ENCODE measurements around the gene HAUS8.
A peak's percentile ranks its signal among the peaks of the same experiment; 100 is the strongest.
"Not testable (repeated sequence)": the region's sequence is repeated elsewhere in the genome, so short reads cannot be mapped to it uniquely, and the experiment has no call there.

Gene HAUS8, protein sequence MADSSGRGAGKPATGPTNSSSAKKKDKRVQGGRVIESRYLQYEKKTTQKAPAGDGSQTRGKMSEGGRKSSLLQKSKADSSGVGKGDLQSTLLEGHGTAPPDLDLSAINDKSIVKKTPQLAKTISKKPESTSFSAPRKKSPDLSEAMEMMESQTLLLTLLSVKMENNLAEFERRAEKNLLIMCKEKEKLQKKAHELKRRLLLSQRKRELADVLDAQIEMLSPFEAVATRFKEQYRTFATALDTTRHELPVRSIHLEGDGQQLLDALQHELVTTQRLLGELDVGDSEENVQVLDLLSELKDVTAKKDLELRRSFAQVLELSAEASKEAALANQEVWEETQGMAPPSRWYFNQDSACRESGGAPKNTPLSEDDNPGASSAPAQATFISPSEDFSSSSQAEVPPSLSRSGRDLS

DNA sequence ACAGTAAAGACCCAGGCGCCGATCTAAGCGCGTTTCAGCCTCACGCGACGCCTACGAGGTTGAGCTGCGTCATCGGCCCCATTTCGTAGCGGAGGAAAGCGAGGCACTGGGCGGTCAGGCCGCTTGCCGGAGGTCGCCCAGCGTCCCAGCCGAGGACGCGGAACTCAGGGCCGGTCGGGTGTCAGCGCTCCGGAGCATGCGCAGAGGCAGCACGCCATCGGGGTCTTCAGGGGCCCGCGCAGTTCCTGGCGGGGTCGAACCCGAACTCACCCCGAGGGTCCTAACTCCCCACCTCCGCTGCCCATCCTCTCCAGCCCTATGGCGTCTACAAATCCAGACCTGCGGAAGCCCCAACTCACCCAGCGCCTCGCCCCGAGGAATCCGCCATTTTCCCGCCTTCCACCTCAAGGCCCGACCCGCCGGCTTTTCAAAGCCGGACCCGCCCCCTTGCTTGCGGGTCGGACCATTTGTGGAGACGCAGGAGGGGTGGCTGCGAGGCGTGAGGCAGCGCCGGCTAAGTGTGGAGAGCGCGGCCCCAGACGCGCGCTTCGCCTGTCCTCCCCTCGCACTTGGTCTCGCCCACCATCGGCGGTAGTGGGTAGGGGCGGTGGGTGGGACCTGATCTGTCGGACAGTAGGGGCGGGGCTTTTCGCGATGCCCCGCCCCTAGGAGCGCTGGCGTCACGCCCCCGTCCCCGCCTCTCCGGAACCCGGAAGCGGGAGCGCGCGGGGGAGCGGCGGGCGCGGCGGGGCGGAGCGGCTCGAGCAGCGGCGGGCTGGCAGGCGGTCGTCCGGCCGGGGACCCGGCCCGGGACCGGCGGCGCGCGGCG lies at the start of gene HAUS8, which contains the start of gene MYO9B:
HAUS8 (minus strand) TSS at position 418 of the 829 bp plus-strand sequence; CDS start at position 388, 30 bp downstream.
MYO9B (plus strand) TSS at position 743 of the 829 bp plus-strand sequence. CDS start 25,941 bp downstream, outside the sequence.
- peak; percentile 100 for DNase-seq (ENCODE audit: low spot score)

DNA sequence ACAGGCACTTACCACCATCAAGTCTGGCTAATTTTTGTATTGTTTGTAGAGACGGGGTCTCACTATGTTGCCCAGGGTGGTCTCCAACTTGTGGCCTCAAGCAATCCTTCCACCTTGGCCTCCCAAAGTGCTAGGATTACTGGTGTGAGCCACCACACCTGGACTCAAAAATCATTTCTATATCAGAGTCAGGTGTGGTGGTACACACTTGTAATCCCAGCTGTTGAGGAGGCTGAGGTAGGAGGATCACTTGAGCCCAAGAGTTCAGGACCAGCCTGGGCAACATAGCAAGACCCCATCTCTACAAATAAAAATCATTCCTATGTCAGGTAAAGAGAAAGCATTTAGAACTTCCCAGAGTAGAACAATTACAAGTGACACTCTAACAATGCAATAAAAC lies 48.8 kb upstream of the HAUS8 start:
- no peak for DNase-seq (ENCODE audit: low spot score)

DNA sequence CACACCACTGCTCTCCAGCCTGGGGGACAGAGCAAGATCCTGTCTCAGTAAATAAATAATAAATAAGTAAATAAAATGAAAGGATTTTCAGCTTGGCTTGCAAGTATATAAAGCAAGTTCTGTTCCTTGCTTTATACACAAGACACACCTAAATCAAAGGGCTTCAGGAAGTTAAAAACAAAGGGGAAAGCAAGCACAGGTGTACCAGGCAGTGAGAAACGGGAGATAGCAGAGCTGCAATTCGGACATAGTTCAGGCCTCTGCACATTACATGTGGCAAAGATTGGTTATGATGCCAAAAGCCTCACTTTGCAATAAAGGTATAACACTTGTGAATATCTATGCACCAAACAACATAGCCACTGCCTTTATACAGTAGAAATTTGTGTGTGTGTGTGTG lies 47.8 kb upstream of the HAUS8 start:
- no peak for DNase-seq (ENCODE audit: low spot score)

DNA sequence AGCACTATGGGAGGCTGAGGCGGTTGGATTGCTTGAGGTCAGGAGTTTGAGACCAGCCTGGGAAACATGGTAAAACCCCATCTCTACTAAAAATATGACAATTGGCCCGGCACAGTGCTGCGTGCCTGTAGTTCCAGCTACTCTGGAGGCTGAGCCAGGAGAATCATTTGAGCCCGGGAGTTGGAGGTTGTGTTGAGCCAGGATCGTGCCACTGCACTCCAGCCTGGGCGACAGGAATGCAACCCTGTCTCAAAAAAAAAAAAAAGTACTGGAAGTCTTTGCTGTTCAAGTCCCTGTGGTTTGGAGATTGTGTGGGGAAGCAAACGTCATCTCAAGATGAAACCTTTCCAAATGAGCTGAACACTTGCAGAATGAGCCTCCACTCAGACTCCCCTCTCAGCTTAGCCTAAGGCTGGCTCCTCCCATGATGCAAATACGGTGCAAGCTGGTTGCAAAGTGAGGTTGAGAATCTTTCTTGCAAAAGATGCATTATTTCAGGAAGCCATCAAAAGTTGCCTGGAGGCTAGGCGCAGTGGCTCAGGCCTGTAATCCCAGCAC lies 46.6 kb upstream of the HAUS8 start:
- DNase-seq (ENCODE audit: low spot score), result no peak

DNA sequence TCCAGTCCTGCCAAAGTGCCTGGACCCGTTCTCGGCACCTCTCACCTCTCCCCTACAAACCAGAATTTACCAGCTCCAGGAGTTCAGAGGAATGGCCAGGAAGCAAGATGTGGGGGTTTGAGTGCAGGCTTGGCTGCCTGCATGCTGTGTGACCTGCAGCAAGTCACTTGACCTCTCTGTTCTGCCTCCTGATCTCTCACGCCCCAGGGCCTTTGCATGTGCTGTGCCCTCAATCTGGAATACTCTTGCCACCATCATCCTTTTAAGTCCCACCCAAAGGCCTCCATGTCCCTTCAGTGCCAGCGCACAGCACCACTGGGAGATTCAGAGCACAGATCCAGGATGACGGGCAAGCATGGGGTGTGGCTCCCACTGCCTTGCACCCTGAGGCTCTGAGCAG lies 43.7 kb upstream of the HAUS8 start:
- no peak for DNase-seq (ENCODE audit: low spot score)

DNA sequence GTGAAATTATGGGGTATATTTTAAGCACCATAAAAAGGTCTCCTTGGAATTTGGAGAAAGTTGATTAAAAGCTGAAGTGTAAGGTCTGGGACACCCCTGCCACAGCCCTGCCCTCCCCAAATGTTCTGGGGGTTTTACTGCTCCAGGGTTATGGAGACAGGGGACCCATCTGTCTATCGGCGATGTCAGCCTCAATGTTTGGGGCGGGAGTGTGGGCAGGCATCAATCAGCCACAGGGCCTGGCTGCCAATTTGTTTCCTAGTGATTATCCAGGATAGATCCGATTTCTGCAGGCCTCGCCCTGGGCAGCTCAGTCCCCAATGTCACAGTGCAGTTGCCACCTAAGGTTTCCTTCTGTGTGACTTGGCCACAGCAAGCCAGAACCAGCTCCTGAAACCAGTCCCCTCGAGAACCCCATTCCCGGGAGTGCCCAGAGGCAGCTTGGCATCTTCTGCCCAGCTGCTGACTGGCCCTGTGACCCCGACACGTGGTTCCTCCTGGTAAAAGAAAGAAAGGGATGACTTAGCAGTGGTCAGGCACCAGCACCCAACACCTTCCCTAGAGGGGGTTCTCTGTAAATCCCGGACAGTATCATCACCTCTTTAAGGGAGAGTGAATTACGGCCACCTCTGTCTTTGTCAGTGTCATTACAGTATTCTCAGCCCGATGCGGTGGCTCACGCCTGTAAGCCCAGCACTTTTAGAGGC lies 41.9 kb upstream of the HAUS8 start:
- DNase-seq (ENCODE audit: low spot score), result no peak

DNA sequence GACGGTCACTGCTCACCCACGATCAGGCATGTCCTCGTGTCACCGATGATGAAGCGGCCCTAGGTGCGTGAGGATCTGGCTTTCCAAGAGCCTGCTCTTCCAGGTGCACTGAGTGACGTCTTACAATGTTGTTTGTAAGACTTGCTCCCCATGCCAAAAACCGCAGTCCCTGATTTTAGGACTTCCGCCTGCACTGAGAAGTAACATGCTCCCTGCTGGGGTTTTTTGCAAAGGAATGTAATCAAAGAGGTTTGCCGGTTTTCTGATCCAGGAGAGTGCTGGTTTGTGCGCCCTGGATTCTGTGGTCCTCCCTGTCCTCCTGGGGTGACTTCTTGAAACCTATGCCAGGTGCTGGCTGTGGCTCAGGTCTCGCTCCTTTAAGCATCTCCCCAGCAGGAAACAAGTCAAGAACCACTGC lies 39.2 kb upstream of the HAUS8 start:
- no peak for DNase-seq (ENCODE audit: low spot score)

DNA sequence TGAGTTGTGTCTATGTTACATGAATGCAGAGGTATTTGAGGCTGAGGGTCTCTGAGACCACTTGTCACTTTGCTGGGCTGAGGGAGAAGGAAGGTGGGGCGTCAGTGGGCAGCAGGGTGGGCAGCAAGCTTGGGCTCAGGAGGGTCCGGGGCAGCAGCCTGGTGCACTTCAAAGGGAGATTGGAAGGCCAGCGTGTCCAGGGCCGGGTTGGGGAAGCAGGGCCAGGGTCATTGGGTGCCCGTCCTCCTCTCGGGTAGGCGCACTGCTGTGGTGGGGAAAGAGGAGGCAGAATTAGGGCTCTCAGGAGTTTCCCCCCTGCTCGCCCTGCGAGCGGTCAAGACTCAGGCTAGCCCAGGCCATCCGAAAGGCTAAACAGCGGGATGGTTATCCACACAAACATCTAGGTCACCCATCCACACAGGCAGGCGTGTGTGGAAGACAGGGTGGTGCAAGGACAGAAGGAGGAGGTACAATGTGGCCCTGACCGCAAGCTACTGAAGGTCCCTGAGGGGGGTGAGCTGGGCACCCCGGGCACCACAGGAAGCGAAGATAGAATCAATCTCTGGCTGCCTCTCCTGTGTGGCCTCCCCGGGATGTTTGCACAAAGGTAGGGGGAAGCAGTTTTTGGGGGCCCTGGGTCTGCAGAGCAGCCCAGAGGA lies 38.0 kb upstream of the HAUS8 start:
- DNase-seq (ENCODE audit: low spot score), result no peak

DNA sequence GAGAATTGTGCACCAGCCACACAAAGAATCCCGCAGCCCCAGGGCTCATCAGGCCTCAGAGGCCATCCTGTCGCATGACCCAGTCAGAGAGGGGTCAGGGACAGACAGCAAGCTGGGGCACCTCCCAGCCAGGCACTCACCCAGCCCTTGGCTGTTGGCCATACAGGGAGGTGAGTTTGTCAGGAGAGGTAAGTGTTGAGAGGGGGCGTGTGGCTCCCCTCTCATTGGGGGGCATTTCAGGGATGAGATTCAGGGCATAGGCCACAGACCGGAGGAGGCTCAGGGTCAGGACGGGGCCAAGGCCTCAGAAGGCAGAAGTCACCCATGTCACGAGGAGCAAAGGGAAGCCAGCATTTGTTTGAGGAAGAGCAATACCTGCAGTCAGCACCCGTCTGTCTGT lies 37.4 kb upstream of the HAUS8 start:
- no peak for DNase-seq (ENCODE audit: low spot score)

DNA sequence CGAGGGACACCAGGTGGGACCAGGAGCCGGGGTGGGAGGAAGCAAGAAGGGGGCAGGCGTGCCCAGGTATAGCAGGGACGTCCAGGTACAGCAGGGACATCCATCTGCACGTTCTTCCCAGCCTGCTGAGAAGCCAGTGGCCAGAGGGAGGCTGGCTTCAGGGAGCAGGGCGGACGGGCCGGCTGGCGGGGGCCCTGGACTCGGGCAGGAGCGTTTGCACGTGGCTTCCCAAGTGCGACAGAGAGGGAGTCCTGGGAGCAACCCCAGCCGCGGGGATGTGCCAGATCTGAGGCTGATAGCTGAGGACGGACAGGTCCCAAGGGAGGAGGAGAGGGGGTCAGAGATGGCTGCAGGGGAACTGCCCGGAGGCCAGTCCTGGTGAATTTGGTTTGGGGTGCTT lies 37.0 kb upstream of the HAUS8 start:
- no peak for DNase-seq (ENCODE audit: low spot score)

DNA sequence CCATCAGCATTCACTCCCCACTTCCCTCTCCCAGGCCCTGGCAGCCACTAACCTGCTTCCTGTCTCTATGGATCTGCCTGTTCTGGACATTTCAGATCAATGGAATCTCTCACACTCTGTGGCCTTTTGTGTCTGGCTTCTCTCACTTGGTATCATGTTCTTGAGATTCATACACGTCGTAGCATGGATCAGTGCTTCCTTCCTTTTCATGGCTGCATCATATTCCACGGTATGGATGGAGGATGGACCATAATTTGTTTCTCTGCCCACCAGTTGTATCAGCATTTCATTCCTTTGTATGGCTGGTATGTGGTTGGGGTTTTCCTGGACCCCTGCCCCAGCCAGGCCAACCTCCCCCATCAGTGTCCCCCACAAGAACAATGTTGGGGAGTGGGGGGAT lies 36.5 kb upstream of the HAUS8 start:
- no peak for DNase-seq (ENCODE audit: low spot score)

DNA sequence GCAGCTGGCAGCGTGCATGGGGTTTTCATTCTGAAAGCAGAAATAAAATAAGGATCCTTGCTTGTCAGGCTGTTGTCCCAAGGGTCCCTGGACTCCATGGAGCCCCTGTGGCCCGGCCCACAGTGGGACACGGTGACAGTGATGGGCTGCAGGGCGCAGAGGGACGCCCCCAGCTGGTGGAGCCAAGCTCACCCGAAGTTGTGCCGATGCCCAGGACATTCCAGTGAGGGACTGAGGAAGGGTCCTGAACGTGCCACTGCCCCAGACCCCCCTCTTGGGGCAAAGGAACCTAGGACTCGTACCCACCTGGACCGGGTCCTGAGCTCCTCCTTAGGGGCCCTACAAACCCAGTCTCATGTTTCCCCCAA lies 35.3 kb upstream of the HAUS8 start:
- DNase-seq (ENCODE audit: low spot score), result no peak

DNA sequence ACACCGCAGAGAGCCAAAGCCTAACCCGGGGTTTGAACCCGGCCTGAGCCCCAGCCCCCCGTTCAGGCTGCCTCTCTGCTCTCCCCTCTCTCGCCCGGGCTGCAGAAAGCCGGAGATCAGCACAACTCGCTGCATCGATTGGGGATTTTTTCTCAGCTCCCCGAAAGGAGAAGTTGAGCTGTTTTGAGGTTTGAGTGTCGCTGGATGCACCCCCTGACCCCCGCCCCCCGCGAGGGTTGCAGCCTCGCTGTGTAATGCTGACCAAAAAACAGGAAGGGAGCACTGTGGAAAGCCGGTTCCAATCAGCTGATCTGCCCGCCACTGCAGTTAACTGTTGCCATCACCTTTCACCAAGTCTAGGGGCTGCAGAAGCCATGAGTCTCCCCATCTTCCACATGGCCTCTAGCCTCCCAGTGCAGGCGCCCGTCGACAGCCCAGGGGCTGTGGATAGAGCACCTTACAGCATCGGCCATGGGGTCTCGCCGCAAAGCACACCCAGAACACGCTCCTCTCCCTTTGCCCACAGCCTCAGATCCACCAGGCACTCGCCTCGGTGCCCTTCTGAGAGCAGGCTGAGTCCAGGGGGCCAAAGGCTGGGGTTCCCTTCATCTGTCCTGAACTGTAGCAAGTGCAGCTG lies 34.8 kb upstream of the HAUS8 start:
- DNase-seq (ENCODE audit: low spot score), result peak; percentile 14

DNA sequence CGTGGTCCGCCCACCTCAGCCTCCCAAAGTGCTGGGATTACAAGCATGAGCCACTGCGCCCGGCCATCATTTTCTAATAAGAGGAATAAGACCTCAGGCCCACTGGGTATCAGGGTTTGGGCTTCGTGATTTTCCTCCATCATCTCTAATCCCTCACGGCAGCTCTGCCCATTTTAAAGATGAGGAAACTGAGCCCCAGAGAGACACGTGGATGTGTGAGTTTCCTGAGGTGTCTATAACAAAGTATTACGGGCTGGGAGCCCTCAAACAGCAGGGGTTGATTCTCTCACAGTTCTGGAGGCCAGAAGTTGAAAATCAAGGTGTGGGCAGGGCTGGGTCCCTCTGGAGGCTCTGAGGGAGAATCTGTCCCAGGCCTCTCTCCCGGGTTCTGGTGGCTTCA lies 34.0 kb upstream of the HAUS8 start:
- no peak for DNase-seq (ENCODE audit: low spot score)

DNA sequence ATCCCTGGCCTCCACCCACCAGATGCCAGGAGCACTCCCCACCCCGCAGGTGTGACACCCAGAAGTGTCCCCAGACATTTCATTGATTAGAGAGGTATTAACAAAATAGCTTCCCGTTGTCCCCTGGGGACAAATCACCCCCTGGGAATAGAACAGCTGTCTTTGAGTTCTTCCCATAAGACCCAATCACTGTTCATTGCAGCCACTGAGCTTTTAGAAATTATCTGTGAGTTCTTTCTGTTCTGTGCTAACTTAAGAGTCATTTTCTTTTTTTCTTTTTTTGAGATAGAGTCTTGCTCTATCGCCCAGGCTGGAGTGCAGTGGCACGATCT lies 33.2 kb upstream of the HAUS8 start:
- DNase-seq (ENCODE audit: low spot score), result no peak

DNA sequence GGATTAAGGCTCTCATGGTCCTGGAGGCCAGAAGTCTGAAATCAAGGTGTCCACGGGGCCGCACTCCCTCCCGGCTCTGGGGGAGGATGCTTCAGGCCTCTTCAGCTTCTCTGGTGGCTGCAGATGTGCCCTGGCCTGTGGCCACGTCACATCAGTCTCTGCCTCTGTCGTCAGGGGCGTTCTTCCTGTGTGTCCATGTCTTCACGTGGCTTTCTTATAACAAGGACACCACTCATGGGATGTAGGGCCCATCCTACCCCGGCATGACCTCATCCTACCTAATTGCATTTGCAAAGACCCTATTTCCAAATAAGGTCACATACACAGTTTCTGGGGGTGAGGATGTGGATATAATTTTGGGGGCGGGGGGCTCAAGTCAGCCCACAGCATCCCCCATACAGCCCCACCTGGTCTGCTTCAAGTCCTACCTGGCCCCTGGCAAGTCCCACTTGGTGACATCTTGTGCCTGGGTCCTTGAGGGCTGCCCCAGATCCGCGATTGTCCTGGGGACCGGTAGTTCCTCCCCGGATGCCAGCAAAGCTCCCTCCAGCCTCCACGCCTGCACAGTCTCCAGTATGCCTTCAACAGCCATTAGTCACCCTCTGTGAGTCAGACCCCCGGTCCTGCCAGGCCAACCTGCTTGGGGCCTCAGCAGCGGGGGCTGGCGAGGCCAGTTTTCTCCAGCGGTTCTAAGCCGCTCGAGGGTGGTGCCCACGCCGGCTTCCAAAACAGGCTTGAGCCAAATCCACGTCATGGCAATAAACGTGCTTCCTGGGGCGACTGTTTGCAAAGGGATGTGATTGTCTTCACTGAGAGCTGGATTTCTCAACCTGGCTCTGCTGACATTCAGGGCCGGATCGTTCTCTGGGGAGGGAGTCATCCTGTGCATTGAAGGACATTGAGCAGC lies 32.5 kb upstream of the HAUS8 start:
- peak; percentile 20 for DNase-seq (ENCODE audit: low spot score)

DNA sequence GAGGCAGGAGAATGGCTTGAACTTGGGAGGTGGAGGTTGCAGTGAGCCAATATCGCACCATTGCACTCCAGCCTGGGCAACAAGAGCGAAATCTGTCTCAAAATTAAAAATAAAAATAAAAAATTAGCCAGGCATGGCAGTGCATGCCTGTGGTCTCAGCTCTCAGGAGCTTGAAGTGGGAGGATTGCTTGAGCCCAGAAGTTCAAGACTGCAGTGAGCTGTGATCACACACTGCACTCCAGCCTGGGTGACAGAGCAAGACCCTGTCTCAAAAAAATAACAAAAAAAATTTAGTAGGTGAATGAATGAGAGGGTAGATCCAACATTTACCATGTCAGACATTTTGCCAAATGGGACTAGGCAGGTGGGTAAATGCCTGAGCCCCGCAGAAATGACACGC lies 31.7 kb upstream of the HAUS8 start:
- DNase-seq (ENCODE audit: low spot score), result not testable (repeated sequence)

DNA sequence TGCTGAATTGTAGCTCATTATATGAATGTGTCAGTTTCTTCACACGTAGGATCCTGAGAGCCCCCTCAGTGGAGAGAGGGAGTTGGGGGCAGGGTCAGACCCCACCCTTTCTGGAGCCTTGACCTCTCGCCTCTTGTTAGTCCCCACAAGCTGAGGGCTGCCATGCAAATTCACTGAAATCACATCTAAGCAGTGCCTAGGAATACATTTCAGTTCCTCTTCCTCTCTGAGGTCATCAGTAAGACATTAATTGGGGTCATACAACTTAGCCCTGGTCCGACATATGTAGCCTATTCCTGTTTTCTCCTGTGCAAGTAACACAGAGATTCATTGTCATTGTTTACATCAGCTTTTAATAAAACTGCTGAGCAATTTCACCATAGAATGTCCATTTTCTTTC lies 30.3 kb upstream of the HAUS8 start:
- no peak for DNase-seq (ENCODE audit: low spot score)

DNA sequence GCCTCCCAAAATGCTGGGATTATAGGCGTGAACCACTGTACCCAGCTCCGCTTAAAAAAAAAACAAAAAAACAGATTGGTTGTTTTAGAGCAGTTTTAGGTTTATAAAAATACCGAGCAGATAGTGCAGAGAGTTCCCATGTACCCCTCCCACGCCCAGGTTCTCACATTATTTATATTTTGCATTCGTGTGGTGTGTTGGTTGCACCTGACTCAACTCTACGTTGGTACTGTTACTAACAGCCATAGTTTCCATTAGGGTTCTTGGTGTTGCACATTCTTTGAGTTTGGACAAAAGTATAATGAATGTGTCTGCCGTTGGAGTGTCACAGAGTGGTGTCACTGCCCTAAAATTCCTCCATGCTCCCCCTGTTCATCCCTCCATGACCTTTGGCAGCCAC lies 29.4 kb upstream of the HAUS8 start:
- no peak for DNase-seq (ENCODE audit: low spot score)

DNA sequence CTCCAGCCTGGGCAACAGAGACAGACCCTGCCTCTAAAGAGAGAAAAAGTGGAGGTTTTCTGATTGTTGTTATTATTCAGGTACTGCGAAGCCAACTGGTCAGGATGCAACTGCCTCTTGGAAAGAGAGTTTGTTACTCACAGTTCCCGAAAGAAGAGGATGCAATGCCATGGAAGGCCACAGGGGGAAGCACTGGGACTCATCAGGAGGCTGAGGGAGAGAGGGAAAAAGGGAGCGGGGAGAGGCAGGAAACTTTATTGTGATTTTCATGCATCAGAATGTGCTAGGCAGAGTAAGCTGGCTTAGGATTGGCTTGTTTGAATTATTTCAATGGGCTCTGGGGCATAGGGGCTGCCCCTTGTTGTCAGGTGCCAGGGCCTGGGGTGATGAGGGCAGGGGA lies 27.9 kb upstream of the HAUS8 start:
- DNase-seq (ENCODE audit: low spot score), result no peak

All from CD4-positive, alpha-beta T cell treated with Interleukin-2 at 100 ng/mL for 4 hours (primary cell).